RWPE2 (cell line): ENCODE data around the gene DRD4.

Source experiments
- ATAC-seq: fragments of 200-7000 bp; cut with Tn5 transposase; 3 replicates; pipeline ENCODE4 v1.9.1; 2021; ENCODE audit warnings: low read depth
- DNase-seq: peaks from one replicate; pipeline ENCODE4 v3.0.0-alpha.2; 2020; ENCODE audit warnings: low spot score
- H3K27ac ChIP-seq: fragments of 450-650 bp; 2 replicates; pipeline ENCODE4 v1.5.1; 2017; ENCODE audit warnings: mild to moderate bottlenecking; ENCODE audit not compliant: poor library complexity, severe bottlenecking
- H3K27me3 ChIP-seq: fragments of 250-450 bp; sonication (Bioruptor Pico); 2 replicates; pipeline ENCODE4 v1.5.1; 2021; ENCODE audit warnings: mild to moderate bottlenecking, moderate library complexity; ENCODE audit not compliant: insufficient read depth, poor library complexity, severe bottlenecking
- H3K36me3 ChIP-seq: fragments of 250-450 bp; sonication (Bioruptor Pico); 2 replicates; pipeline ENCODE4 v1.5.1; 2020; ENCODE audit warnings: low read depth, mild to moderate bottlenecking, moderate library complexity
- H3K4me1 ChIP-seq: fragments of 250-450 bp; sonication (Bioruptor Pico); 2 replicates; pipeline ENCODE4 v1.5.1; 2021; ENCODE audit warnings: mild to moderate bottlenecking, moderate library complexity; ENCODE audit not compliant: insufficient read depth, poor library complexity, severe bottlenecking
- H3K4me3 ChIP-seq: fragments of 250-450 bp; sonication (Bioruptor Pico); 2 replicates; pipeline ENCODE4 v1.5.1; 2021; ENCODE audit warnings: mild to moderate bottlenecking, moderate library complexity; ENCODE audit not compliant: severe bottlenecking
- H3K9me3 ChIP-seq: fragments of 250-450 bp; sonication (Bioruptor Pico); 2 replicates; pipeline ENCODE4 v1.5.1; 2021; ENCODE audit warnings: mild to moderate bottlenecking, moderate library complexity; ENCODE audit not compliant: severe bottlenecking
- CTCF ChIP-seq: fragments of 450-650 bp; IDR thresholded peaks from one replicate; pipeline ENCODE4 v1.5.1; 2017; ENCODE audit warnings: mild to moderate bottlenecking, moderate library complexity; ENCODE audit not compliant: poor library complexity, severe bottlenecking

Gene DRD4

GRCh38 chr11:617912-618682 is 19.0 kb upstream of the DRD4 start:
- no peak for TF ChIP-seq CTCF
- Histone ChIP-seq H3K36me3 (peaks cover 6% of the 10 kb centered on the region), H3K27me3 (no peaks in the 10 kb centered on the region), H3K4me3 (no peak overlapping the region), H3K4me1 (peaks cover 10% of the 10 kb centered on the region), H3K9me3 (no peaks in the 10 kb centered on the region), H3K27ac (no peak overlapping the region)
- DNase-seq (no peak), ATAC-seq (no peak)

GRCh38 chr11:618856-619627 is 18.0 kb upstream of the DRD4 start:
- peaks cover 5% of the 10 kb centered on the region for H3K4me1 ChIP-seq
- ATAC-seq (no peak), DNase-seq (no peak)
- H3K9me3 ChIP-seq, result no peaks in the 10 kb centered on the region
- no peaks in the 10 kb centered on the region for H3K27me3 ChIP-seq
- H3K4me3 ChIP-seq, result no peak overlapping the region
- TF ChIP-seq CTCF, result no peak
- H3K27ac ChIP-seq, result no peak overlapping the region
- peaks cover 3% of the 10 kb centered on the region; the same call in 1 of the 2 replicates for H3K36me3 ChIP-seq

GRCh38 chr11:619628-620050 is 17.4 kb upstream of the DRD4 start:
- no peak overlapping the region for H3K4me3 ChIP-seq
- no peak for ATAC-seq
- no peak for DNase-seq
- H3K27ac ChIP-seq, result no peak overlapping the region
- no peaks in the 10 kb centered on the region for H3K36me3 ChIP-seq
- H3K4me1 ChIP-seq, result no peaks in the 10 kb centered on the region
- H3K27me3 ChIP-seq, result no peaks in the 10 kb centered on the region
- TF ChIP-seq CTCF, result no peak
- no peaks in the 10 kb centered on the region for H3K9me3 ChIP-seq

- H3K27me3 ChIP-seq, result no peaks in the 10 kb centered on the region
- no peak overlapping the region for H3K4me3 ChIP-seq
- ATAC-seq, result no peak
- H3K36me3 ChIP-seq, result no peaks in the 10 kb centered on the region
- no peaks in the 10 kb centered on the region for H3K4me1 ChIP-seq
- no peaks in the 10 kb centered on the region for H3K9me3 ChIP-seq
- DNase-seq, result no peak
- H3K27ac ChIP-seq, result no peak overlapping the region
- no peak for TF ChIP-seq CTCF
Measured at GRCh38 chr11:620201-620600, 16.9 kb upstream of the DRD4 start.
